Keratinocyte (primary cell): ENCODE results near the gene ATF6. TPM values are rescaled to one million over a fixed set of nuclear protein-coding genes. Genes with fewer than 3 reads are reported as not detected.
A peak's percentile ranks its signal among the peaks of the same experiment; 100 is the strongest.

ENCODE experiments used
- DNase-seq: peaks from one replicate; pipeline ENCODE4 v3.0.0-alpha.2; 2011; ENCODE audit warnings: low read depth, missing footprints, low spot score
- FAIRE-seq: peaks from 2 replicates; lab custom pipeline; 2011; peaks lifted over from hg19 to GRCh38; lab: Jason Lieb, UNC
- H2AFZ ChIP-seq: 2 replicates; pipeline ENCODE4 v1.6.0; 2012; ENCODE audit warnings: low read length, control low read depth, inconsistent platforms; ENCODE audit not compliant: control insufficient read depth
- H3K27ac ChIP-seq: 2 replicates; pipeline ENCODE4 v1.5.1; 2011; ENCODE audit warnings: low read length; ENCODE audit not compliant: control insufficient read depth, insufficient read depth
- H3K27me3 ChIP-seq: 3 replicates; pipeline ENCODE4 v1.6.0; 2011; ENCODE audit warnings: low read length; ENCODE audit not compliant: control insufficient read depth, insufficient read depth; ENCODE audit errors: extremely low read depth
- H3K36me3 ChIP-seq, 2 experiments: 2 replicates in 1 of 2; 3 replicates in 1 of 2; pipeline ENCODE4 v1.5.1; 2011; ENCODE audit warnings: low read length in 2 of 2, mild to moderate bottlenecking in 1 of 2; ENCODE audit not compliant: control insufficient read depth in 2 of 2, insufficient read depth in 2 of 2; ENCODE audit errors: extremely low read depth in 1 of 2
- H3K4me1 ChIP-seq: 3 replicates; pipeline ENCODE4 v1.5.1; 2011; ENCODE audit warnings: low read length; ENCODE audit not compliant: control insufficient read depth, insufficient read depth; ENCODE audit errors: extremely low read depth
- H3K4me2 ChIP-seq: 3 replicates; pipeline ENCODE4 v1.6.0; 2011; ENCODE audit warnings: low read depth, low read length; ENCODE audit not compliant: control insufficient read depth, insufficient read depth; ENCODE audit errors: extremely low read depth
- H3K4me3 ChIP-seq, 3 experiments: fragments of 200-600 bp in 1 of 3; sonication (generic) in 1 of 3; 2 replicates in 2 of 3; 3 replicates in 1 of 3; pipeline ENCODE4 v1.5.1; 2011 to 2016; ENCODE audit warnings: low read length in 3 of 3, mild to moderate bottlenecking in 3 of 3, control low read depth in 2 of 3, inconsistent platforms in 1 of 3, low read depth in 1 of 3, mixed read lengths in 1 of 3, mixed run types in 1 of 3, moderate library complexity in 1 of 3; ENCODE audit not compliant: control insufficient read depth in 2 of 3, insufficient read depth in 2 of 3; ENCODE audit errors: extremely low read depth in 1 of 3
- H3K79me2 ChIP-seq: 2 replicates; pipeline ENCODE4 v1.6.0; 2012; ENCODE audit warnings: low read length; ENCODE audit not compliant: control insufficient read depth, insufficient read depth
- H3K9ac ChIP-seq: 3 replicates; pipeline ENCODE4 v1.6.0; 2011; ENCODE audit warnings: low read length; ENCODE audit not compliant: control insufficient read depth, insufficient read depth; ENCODE audit errors: extremely low read depth
- H3K9me1 ChIP-seq: 3 replicates; pipeline ENCODE4 v1.6.0; 2011; ENCODE audit warnings: low read length; ENCODE audit not compliant: control insufficient read depth, insufficient read depth; ENCODE audit errors: extremely low read depth
- H3K9me3 ChIP-seq: 2 replicates; pipeline ENCODE4 v1.5.1; 2012; ENCODE audit warnings: low read depth, low read length; ENCODE audit not compliant: control insufficient read depth
- H4K20me1 ChIP-seq: 3 replicates; pipeline ENCODE4 v1.6.0; 2011; ENCODE audit warnings: low read length; ENCODE audit not compliant: control insufficient read depth, insufficient read depth; ENCODE audit errors: extremely low read depth
- EZH2 ChIP-seq: IDR thresholded peaks from one replicate; pipeline ENCODE4 v1.6.1; 2012; ENCODE audit warnings: inconsistent platforms, mild to moderate bottlenecking, low read length, moderate library complexity
- dilution Hi-C: fragments of 300-500 bp; cut with MboI; formaldehyde crosslinking; loops from one replicate; pipeline ENCODE4 v1.7.0; 2020; ENCODE audit warnings: low sequenced_read_pairs; ENCODE audit not compliant: extremely low pct_ligation_motif_present
- polyA plus RNA-seq, 5 experiments: library from polyadenylated mRNA; depleted of rRNA in 3 of 5; stranded (reverse) in 3 of 5; stranded (forward) in 1 of 5; unstranded in 1 of 5; fragments of >200 nt; gene quantifications; 1 replicate in 1 of 5; 2 replicates in 3 of 5; 3 replicates in 1 of 5; pipeline versions ENCODE4 v1.2.1 to v1.2.3, GENCODE V29; 2011 to 2012; ENCODE audit warnings: missing spikeins in 2 of 5, low read depth in 1 of 5, low replicate concordance in 1 of 5
- TF ChIP-seq, protein P1 (sequence below), 3 experiments: IDR thresholded peaks in 1 of 3; conservative IDR thresholded peaks in 1 of 3; optimal IDR thresholded peaks in 1 of 3; 2 replicates in 2 of 3; 3 replicates in 1 of 3; pipeline versions ENCODE3 to v1.5.1; 2011; ENCODE audit warnings: low read length in 3 of 3, mild to moderate bottlenecking in 3 of 3, moderate library complexity in 2 of 3, control low read depth in 1 of 3, inconsistent platforms in 1 of 3; ENCODE audit not compliant: insufficient read depth in 2 of 3; ENCODE audit errors: extremely low read depth in 1 of 3

Gene ATF6
- polyA plus RNA-seq, 1 donor (not counting 4 experiments of a cell fraction or from before 2014, with no cell fraction given): 19.7 TPM

DNA sequence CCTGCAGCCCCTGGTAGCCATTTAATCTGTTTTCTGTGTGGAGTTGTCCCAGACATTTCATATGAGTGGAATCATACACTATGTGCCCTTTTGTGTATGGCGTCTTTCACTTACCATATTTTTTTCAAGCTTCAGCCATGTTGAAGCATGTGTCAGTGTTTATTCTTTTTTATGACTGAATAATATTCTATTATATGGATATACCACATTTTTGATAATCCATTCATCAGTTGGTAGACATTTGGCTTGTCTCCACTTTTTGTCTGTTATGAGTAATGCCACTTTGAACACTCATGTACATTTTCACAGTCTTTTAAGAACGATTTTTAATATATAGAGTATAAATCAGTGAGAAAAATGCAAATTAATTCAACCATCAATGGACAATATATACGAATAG, 44.7 kb downstream of the ATF6 start:
- Histone ChIP-seq H3K27ac (no peak overlapping the region), H3K9ac (no peak overlapping the region), H4K20me1 (no peaks in the 10 kb centered on the region), H3K36me3 (peaks cover 0 to 4% of the 10 kb centered on the region in 2 experiments), H3K9me1 (no peaks in the 10 kb centered on the region), H3K27me3 (no peaks in the 10 kb centered on the region), H2AFZ (no peak overlapping the region), H3K4me3 (no peak overlapping the region), H3K9me3 (no peaks in the 10 kb centered on the region), H3K79me2 (no peaks in the 10 kb centered on the region), H3K4me2 (no peak overlapping the region), H3K4me1 (no peaks in the 10 kb centered on the region)
- no peak for TF ChIP-seq EZH2
- TF ChIP-seq, protein P1, sequence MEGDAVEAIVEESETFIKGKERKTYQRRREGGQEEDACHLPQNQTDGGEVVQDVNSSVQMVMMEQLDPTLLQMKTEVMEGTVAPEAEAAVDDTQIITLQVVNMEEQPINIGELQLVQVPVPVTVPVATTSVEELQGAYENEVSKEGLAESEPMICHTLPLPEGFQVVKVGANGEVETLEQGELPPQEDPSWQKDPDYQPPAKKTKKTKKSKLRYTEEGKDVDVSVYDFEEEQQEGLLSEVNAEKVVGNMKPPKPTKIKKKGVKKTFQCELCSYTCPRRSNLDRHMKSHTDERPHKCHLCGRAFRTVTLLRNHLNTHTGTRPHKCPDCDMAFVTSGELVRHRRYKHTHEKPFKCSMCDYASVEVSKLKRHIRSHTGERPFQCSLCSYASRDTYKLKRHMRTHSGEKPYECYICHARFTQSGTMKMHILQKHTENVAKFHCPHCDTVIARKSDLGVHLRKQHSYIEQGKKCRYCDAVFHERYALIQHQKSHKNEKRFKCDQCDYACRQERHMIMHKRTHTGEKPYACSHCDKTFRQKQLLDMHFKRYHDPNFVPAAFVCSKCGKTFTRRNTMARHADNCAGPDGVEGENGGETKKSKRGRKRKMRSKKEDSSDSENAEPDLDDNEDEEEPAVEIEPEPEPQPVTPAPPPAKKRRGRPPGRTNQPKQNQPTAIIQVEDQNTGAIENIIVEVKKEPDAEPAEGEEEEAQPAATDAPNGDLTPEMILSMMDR (optimal IDR thresholded peaks at IDR 0.05 in 1 of 3, IDR thresholded peaks at IDR 0.05 in 1 of 3, conservative IDR thresholded peaks at IDR 0.05 in 1 of 3; ENCODE audit: extremely low read depth in 1 of 3, insufficient read depth in 2 of 3, low read length in 3 of 3): no peak
- no peak for DNase-seq
- FAIRE-seq: no peak
- dilution Hi-C loops: no loop called here

DNA sequence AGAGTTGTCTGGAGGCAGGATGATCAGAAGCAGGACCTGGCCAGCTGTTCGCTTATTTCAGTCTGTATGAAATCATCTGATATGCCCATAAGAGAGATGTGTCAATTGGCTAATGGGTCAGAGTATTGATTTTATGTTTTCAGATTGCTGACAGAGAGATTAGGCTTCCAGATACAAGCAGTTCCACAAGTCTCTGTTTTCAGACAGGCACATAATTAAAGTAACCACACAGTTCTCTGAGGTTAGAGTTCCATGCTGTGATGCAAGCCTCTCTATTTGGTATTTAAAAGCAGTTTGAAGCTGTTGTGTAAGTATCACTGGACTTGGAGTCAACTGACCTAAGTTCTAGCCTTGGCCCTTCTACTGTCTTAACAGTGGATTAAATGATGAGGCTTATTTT, 50.1 kb downstream of the ATF6 start:
- Histone ChIP-seq H2AFZ (no peak overlapping the region), H3K4me1 (no peaks in the 10 kb centered on the region), H3K36me3 (peaks cover 0 to 1% of the 10 kb centered on the region in 2 experiments), H3K27ac (no peak overlapping the region), H3K9me1 (no peaks in the 10 kb centered on the region), H4K20me1 (no peaks in the 10 kb centered on the region), H3K9me3 (no peaks in the 10 kb centered on the region), H3K79me2 (no peaks in the 10 kb centered on the region), H3K4me2 (no peak overlapping the region), H3K9ac (no peak overlapping the region), H3K4me3 (no peak overlapping the region), H3K27me3 (no peaks in the 10 kb centered on the region)
- TF ChIP-seq, protein P1 (optimal IDR thresholded peaks at IDR 0.05 in 1 of 3, IDR thresholded peaks at IDR 0.05 in 1 of 3, conservative IDR thresholded peaks at IDR 0.05 in 1 of 3; ENCODE audit: extremely low read depth in 1 of 3, insufficient read depth in 2 of 3, low read length in 3 of 3): no peak
- TF ChIP-seq EZH2: no peak
- dilution Hi-C loops: no loop called here
- FAIRE-seq: peak; percentile 32
- no peak for DNase-seq
